GM23338 (cell line): ENCODE results near the gene KIAA1755. TPM values are rescaled to one million over a fixed set of nuclear protein-coding genes. Genes with fewer than 3 reads are reported as not detected.

Experiments
- ATAC-seq: fragments of 200-7000 bp; cut with Tn5 transposase; 3 replicates; pipeline ENCODE4 v1.9.1; 2020
- DNase-seq: peaks from one replicate; pipeline ENCODE4 v3.0.0-alpha.2; 2015; ENCODE audit warnings: low spot score
- H2AFZ ChIP-seq: fragments of 200-600 bp; sonication (generic); 2 replicates; pipeline ENCODE4 v1.8.0; 2016; ENCODE audit warnings: antibody characterized with exemption, mild to moderate bottlenecking, moderate library complexity
- H3F3A ChIP-seq: fragments of 200-600 bp; sonication (generic); replicated peaks from 2 replicates; pipeline ENCODE4 v1.8.0; 2017; ENCODE audit warnings: antibody characterized with exemption, mixed run types, low read depth
- H3K27ac ChIP-seq: fragments of 200-600 bp; sonication (generic); 2 replicates; pipeline ENCODE4 v1.6.1; 2016; ENCODE audit warnings: low read depth
- H3K27me3 ChIP-seq: fragments of 200-600 bp; sonication (generic); 2 replicates; pipeline ENCODE4 v1.8.0; 2016; ENCODE audit warnings: mild to moderate bottlenecking, mixed run types, moderate library complexity; ENCODE audit not compliant: insufficient read depth
- H3K36me3 ChIP-seq: fragments of 200-600 bp; sonication (generic); 2 replicates; pipeline ENCODE4 v1.8.0; 2016; ENCODE audit warnings: mild to moderate bottlenecking; ENCODE audit not compliant: insufficient read depth
- H3K4me1 ChIP-seq: fragments of 200-600 bp; sonication (generic); 2 replicates; pipeline ENCODE4 v1.8.0; 2016; ENCODE audit warnings: mild to moderate bottlenecking, moderate library complexity; ENCODE audit not compliant: insufficient read depth
- H3K4me2 ChIP-seq: fragments of 200-600 bp; sonication (generic); 2 replicates; pipeline ENCODE4 v1.7.1; 2017; ENCODE audit warnings: mixed run types
- H3K4me3 ChIP-seq: fragments of 200-600 bp; sonication (generic); 2 replicates; pipeline ENCODE4 v1.6.1; 2016; ENCODE audit warnings: mixed run types
- H3K79me2 ChIP-seq: fragments of 200-600 bp; sonication (generic); replicated peaks from 2 replicates; pipeline ENCODE4 v1.8.0; 2017; ENCODE audit warnings: mild to moderate bottlenecking; ENCODE audit not compliant: insufficient read depth
- H3K9me2 ChIP-seq: fragments of 200-600 bp; sonication (generic); 2 replicates; pipeline ENCODE4 v1.8.0; 2017; ENCODE audit not compliant: insufficient read depth
- H4K20me1 ChIP-seq: fragments of 200-600 bp; sonication (generic); replicated peaks from 2 replicates; pipeline ENCODE4 v1.8.0; 2017; ENCODE audit warnings: mild to moderate bottlenecking; ENCODE audit not compliant: insufficient read depth
- H3K27ac Mint-ChIP-seq: 2 replicates; pipeline ENCODE4 v1.8.0; 2020; ENCODE audit warnings: inconsistent platforms, mild to moderate bottlenecking, moderate library complexity, mixed read lengths
- H3K27me3 Mint-ChIP-seq: 3 replicates; pipeline ENCODE4 v1.8.0; 2022; ENCODE audit warnings: low read depth, mild to moderate bottlenecking, moderate library complexity, mixed read lengths, inconsistent platforms; ENCODE audit not compliant: insufficient read depth, poor library complexity
- H3K36me3 Mint-ChIP-seq: 3 replicates; pipeline ENCODE4 v1.8.0; 2021; ENCODE audit warnings: low read depth, mild to moderate bottlenecking, inconsistent platforms, moderate library complexity, mixed read lengths
- H3K4me1 Mint-ChIP-seq: 3 replicates; pipeline ENCODE4 v1.8.0; 2020; ENCODE audit warnings: mild to moderate bottlenecking, inconsistent platforms, mixed read lengths
- H3K4me3 Mint-ChIP-seq: 3 replicates; pipeline ENCODE4 v1.8.0; 2021; ENCODE audit warnings: moderate library complexity, mild to moderate bottlenecking, inconsistent platforms, mixed read lengths
- H3K9me3 Mint-ChIP-seq: 3 replicates; pipeline ENCODE4 v1.8.0; 2020; ENCODE audit warnings: moderate library complexity, mild to moderate bottlenecking, inconsistent platforms, mixed read lengths
- EZH2 ChIP-seq: fragments of 200-600 bp; sonication (generic); IDR thresholded peaks from one replicate; pipeline ENCODE4 v1.8.0; 2017; ENCODE audit warnings: antibody characterized with exemption, mild to moderate bottlenecking, low read depth; ENCODE audit not compliant: unreplicated experiment
- EZH2phosphoT487 ChIP-seq: fragments of 200-600 bp; sonication (generic); IDR thresholded peaks from one replicate; pipeline ENCODE4 v1.8.1; 2018; ENCODE audit warnings: antibody characterized with exemption; ENCODE audit not compliant: unreplicated experiment
- JUNB ChIP-seq: IDR thresholded peaks from one replicate; pipeline ENCODE4 v1.6.1; 2016; ENCODE audit warnings: antibody characterized with exemption; ENCODE audit not compliant: unreplicated experiment
- POLR2AphosphoS5 ChIP-seq: IDR thresholded peaks from 2 replicates; pipeline ENCODE4 v1.6.1; 2016; ENCODE audit warnings: antibody characterized with exemption, low read depth
- ZNF114 ChIP-seq: fragments of 250-450 bp; sonication (Bioruptor Pico); IDR thresholded peaks from 2 replicates; pipeline ENCODE4 v1.5.0; 2020; ENCODE audit warnings: mild to moderate bottlenecking, moderate library complexity
- ZNF331 ChIP-seq: fragments of 250-450 bp; sonication (Bioruptor Pico); IDR thresholded peaks from 2 replicates; pipeline ENCODE4 v1.5.0; 2020; ENCODE audit warnings: low read depth, mild to moderate bottlenecking, moderate library complexity
- polyA plus RNA-seq: library from polyadenylated mRNA; unstranded; fragments of >200 nt; fragmentation: Nextera tagmentation; extraction: Ambion mirVana; gene quantifications from 2 replicates; pipeline ENCODE4 v1.2.1, GENCODE V29; 2016
- total RNA-seq: library from RNA; depleted of rRNA; stranded (reverse); fragments of >200 nt; shearing (Covaris generic); gene quantifications from 2 replicates; pipeline ENCODE4 v1.2.3, GENCODE V29; 2014
- TF ChIP-seq, protein P1 (sequence below), 2 experiments: fragments of 200-600 bp in 1 of 2; sonication (generic) in 1 of 2; conservative IDR thresholded peaks; 2 replicates each; pipeline versions ENCODE4 v1.5.1 to v1.6.1; 2016 to 2017; ENCODE audit warnings: antibody characterized with exemption in 2 of 2, low read depth in 2 of 2, mild to moderate bottlenecking in 2 of 2, moderate library complexity in 1 of 2
- TF ChIP-seq, protein P2 (sequence below): IDR thresholded peaks from one replicate; pipeline ENCODE4 v1.6.1; 2018; ENCODE audit warnings: antibody characterized with exemption; ENCODE audit not compliant: unreplicated experiment
- TF ChIP-seq, protein P3 (sequence below): IDR thresholded peaks from 2 replicates; pipeline ENCODE4 v1.6.1; 2016; ENCODE audit warnings: antibody characterized with exemption

KIAA1755 gene
- total and polyA plus RNA-seq, 2 experiments from 2014 or later, result 0.28 TPM; not detected in 1

DNA sequence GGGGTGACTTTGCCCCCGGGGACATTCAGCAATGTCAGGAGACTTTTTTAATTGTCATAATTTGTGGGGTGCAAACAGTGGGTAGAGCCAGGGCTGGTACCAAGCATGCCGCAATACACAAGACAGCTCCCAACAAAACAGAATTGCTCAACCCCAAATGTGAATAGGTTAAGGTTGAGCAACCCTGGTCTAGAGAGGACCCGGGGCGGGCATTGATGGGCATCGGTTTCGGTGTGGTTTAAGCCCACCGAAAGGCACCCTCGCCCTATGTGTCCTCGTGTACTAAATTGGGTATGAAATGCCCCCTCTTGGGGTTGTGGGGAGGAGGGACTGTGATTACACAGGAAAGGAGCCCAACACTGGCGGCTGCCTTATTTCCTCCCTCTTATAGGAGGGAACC, 36.0 kb downstream of the KIAA1755 start:
- no peak overlapping the region for H3K4me2 ChIP-seq
- Mint-ChIP-seq H3K27ac (no peak overlapping the region), H3K9me3 (no peaks in the 10 kb centered on the region), H3K27me3 (peaks cover 10% of the 10 kb centered on the region), H3K4me3 (no peak overlapping the region), H3K4me1 (no peaks in the 10 kb centered on the region), H3K36me3 (no peaks in the 10 kb centered on the region)
- no peaks in the 10 kb centered on the region for H3F3A ChIP-seq
- no peaks in the 10 kb centered on the region for H3K4me1 ChIP-seq
- no peak overlapping the region for H3K27ac ChIP-seq
- no peak for DNase-seq
- H3K4me3 ChIP-seq, result no peak overlapping the region
- H3K27me3 ChIP-seq, result no peaks in the 10 kb centered on the region
- H3K36me3 ChIP-seq, result no peaks in the 10 kb centered on the region
- TF ChIP-seq EZH2phosphoT487 (no peak), JUNB (no peak), POLR2AphosphoS5 (no peak)
- TF ChIP-seq, protein P1, sequence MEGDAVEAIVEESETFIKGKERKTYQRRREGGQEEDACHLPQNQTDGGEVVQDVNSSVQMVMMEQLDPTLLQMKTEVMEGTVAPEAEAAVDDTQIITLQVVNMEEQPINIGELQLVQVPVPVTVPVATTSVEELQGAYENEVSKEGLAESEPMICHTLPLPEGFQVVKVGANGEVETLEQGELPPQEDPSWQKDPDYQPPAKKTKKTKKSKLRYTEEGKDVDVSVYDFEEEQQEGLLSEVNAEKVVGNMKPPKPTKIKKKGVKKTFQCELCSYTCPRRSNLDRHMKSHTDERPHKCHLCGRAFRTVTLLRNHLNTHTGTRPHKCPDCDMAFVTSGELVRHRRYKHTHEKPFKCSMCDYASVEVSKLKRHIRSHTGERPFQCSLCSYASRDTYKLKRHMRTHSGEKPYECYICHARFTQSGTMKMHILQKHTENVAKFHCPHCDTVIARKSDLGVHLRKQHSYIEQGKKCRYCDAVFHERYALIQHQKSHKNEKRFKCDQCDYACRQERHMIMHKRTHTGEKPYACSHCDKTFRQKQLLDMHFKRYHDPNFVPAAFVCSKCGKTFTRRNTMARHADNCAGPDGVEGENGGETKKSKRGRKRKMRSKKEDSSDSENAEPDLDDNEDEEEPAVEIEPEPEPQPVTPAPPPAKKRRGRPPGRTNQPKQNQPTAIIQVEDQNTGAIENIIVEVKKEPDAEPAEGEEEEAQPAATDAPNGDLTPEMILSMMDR (conservative IDR thresholded peaks at IDR 0.05; ENCODE audit: low read depth in 2 of 2), result no peak
- TF ChIP-seq, protein P2, sequence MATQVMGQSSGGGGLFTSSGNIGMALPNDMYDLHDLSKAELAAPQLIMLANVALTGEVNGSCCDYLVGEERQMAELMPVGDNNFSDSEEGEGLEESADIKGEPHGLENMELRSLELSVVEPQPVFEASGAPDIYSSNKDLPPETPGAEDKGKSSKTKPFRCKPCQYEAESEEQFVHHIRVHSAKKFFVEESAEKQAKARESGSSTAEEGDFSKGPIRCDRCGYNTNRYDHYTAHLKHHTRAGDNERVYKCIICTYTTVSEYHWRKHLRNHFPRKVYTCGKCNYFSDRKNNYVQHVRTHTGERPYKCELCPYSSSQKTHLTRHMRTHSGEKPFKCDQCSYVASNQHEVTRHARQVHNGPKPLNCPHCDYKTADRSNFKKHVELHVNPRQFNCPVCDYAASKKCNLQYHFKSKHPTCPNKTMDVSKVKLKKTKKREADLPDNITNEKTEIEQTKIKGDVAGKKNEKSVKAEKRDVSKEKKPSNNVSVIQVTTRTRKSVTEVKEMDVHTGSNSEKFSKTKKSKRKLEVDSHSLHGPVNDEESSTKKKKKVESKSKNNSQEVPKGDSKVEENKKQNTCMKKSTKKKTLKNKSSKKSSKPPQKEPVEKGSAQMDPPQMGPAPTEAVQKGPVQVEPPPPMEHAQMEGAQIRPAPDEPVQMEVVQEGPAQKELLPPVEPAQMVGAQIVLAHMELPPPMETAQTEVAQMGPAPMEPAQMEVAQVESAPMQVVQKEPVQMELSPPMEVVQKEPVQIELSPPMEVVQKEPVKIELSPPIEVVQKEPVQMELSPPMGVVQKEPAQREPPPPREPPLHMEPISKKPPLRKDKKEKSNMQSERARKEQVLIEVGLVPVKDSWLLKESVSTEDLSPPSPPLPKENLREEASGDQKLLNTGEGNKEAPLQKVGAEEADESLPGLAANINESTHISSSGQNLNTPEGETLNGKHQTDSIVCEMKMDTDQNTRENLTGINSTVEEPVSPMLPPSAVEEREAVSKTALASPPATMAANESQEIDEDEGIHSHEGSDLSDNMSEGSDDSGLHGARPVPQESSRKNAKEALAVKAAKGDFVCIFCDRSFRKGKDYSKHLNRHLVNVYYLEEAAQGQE, result no peak
- H2AFZ ChIP-seq, result no peak overlapping the region
- no peaks in the 10 kb centered on the region for H3K9me2 ChIP-seq
- no peaks in the 10 kb centered on the region for H3K79me2 ChIP-seq
- no peaks in the 10 kb centered on the region for H4K20me1 ChIP-seq
- no peak for ATAC-seq

DNA sequence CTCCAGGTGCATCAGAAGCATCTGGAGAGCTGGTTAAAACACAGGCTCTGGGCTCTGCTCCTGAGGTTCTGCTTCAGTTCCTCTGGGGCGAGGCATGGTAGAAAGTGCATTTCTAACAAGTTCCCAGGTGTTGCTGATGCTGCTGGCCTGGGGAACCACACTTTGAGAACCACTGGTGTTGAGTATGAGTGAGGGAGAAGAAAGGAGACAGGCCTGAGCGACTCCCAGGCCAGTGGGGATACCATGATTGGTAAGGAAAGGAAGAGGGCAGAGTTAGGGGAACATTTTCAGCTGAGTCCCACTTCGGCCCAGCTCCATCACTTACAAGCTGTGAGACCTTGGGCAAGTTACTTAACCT, 36.8 kb downstream of the KIAA1755 start:
- Histone ChIP-seq H2AFZ (no peak overlapping the region), H3K36me3 (no peaks in the 10 kb centered on the region), H3K27ac (no peak overlapping the region), H3K27me3 (no peaks in the 10 kb centered on the region), H3K79me2 (no peaks in the 10 kb centered on the region), H3K9me2 (no peaks in the 10 kb centered on the region), H3K4me2 (no peak overlapping the region), H3F3A (no peaks in the 10 kb centered on the region), H3K4me3 (no peak overlapping the region), H4K20me1 (no peaks in the 10 kb centered on the region), H3K4me1 (no peaks in the 10 kb centered on the region)
- no peaks in the 10 kb centered on the region for H3K4me1 Mint-ChIP-seq
- ATAC-seq (no peak), DNase-seq (no peak)
- H3K27me3 Mint-ChIP-seq, result peaks cover 6% of the 10 kb centered on the region
- no peaks in the 10 kb centered on the region for H3K36me3 Mint-ChIP-seq
- no peaks in the 10 kb centered on the region for H3K9me3 Mint-ChIP-seq
- no peak overlapping the region for H3K27ac Mint-ChIP-seq
- H3K4me3 Mint-ChIP-seq, result no peak overlapping the region
- TF ChIP-seq ZNF331 (CRISPR knock-in tag), result no peak
- no peak for TF ChIP-seq EZH2
- TF ChIP-seq ZNF114 (CRISPR knock-in tag), result no peak
- no peak for TF ChIP-seq JUNB
- TF ChIP-seq, protein P2, result no peak
- TF ChIP-seq, protein P3, sequence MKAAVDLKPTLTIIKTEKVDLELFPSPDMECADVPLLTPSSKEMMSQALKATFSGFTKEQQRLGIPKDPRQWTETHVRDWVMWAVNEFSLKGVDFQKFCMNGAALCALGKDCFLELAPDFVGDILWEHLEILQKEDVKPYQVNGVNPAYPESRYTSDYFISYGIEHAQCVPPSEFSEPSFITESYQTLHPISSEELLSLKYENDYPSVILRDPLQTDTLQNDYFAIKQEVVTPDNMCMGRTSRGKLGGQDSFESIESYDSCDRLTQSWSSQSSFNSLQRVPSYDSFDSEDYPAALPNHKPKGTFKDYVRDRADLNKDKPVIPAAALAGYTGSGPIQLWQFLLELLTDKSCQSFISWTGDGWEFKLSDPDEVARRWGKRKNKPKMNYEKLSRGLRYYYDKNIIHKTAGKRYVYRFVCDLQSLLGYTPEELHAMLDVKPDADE, result no peak
